Activated naive CD4-positive, alpha-beta T cell treated with anti-CD3 and anti-CD28 coated beads, Interleukin-2, amount 50 U/mL, for 24 hours (primary cell): Measurements from ENCODE around the gene ATP1A3.
"Not testable (repeated sequence)": the region's sequence is repeated elsewhere in the genome, so short reads cannot be mapped to it uniquely, and the experiment has no call there.

Experiments used
- H3K27ac Mint-ChIP-seq: one replicate; pipeline ENCODE4 v1.8.0; 2021; ENCODE audit warnings: mild to moderate bottlenecking, mixed read lengths
- H3K27me3 Mint-ChIP-seq: one replicate; pipeline ENCODE4 v1.8.0; 2021; ENCODE audit warnings: mixed read lengths
- H3K36me3 Mint-ChIP-seq: one replicate; pipeline ENCODE4 v1.8.0; 2021; ENCODE audit warnings: mixed read lengths
- H3K4me1 Mint-ChIP-seq: one replicate; pipeline ENCODE4 v1.8.0; 2021; ENCODE audit warnings: mixed read lengths
- H3K4me3 Mint-ChIP-seq: one replicate; pipeline ENCODE4 v1.8.0; 2021; ENCODE audit warnings: mild to moderate bottlenecking, mixed read lengths
- H3K9me3 Mint-ChIP-seq: one replicate; pipeline ENCODE4 v1.8.0; 2021; ENCODE audit warnings: mixed read lengths

ATP1A3 gene

GRCh38 chr19:42023121-42023942 lies 29.3 kb upstream of the ATP1A3 start:
- H3K36me3 Mint-ChIP-seq: no peaks in the 10 kb centered on the region
- no peak overlapping the region for H3K27ac Mint-ChIP-seq
- no peaks in the 10 kb centered on the region for H3K9me3 Mint-ChIP-seq

GRCh38 chr19:42022616-42023015 lies 28.6 kb upstream of the ATP1A3 start:
- Mint-ChIP-seq H3K4me1 (no peaks in the 10 kb centered on the region), H3K27me3 (no peaks in the 10 kb centered on the region), H3K9me3 (no peaks in the 10 kb centered on the region), H3K4me3 (no peak overlapping the region), H3K36me3 (no peaks in the 10 kb centered on the region), H3K27ac (no peak overlapping the region)

More at GRCh38 chr19:42023121-42023942, 29.3 kb upstream of the ATP1A3 start:
- Mint-ChIP-seq H3K4me1 (no peaks in the 10 kb centered on the region), H3K4me3 (no peak overlapping the region), H3K27me3 (no peaks in the 10 kb centered on the region)

GRCh38 chr19:42021185-42021584 lies 27.2 kb upstream of the ATP1A3 start:
- no peak overlapping the region for H3K27ac Mint-ChIP-seq
- no peak overlapping the region for H3K4me3 Mint-ChIP-seq
- H3K4me1 Mint-ChIP-seq: no peaks in the 10 kb centered on the region
- no peaks in the 10 kb centered on the region for H3K36me3 Mint-ChIP-seq
- H3K27me3 Mint-ChIP-seq: no peaks in the 10 kb centered on the region
- H3K9me3 Mint-ChIP-seq: no peaks in the 10 kb centered on the region

- Mint-ChIP-seq H3K9me3 (no peaks in the 10 kb centered on the region), H3K27ac (no peak overlapping the region), H3K36me3 (no peaks in the 10 kb centered on the region), H3K27me3 (no peaks in the 10 kb centered on the region), H3K4me1 (no peaks in the 10 kb centered on the region), H3K4me3 (no peak overlapping the region)
These were observed 24.6 kb upstream of the ATP1A3 start for GRCh38 chr19:42018503-42019193.

- Mint-ChIP-seq H3K27ac (no peak overlapping the region), H3K27me3 (no peaks in the 10 kb centered on the region), H3K9me3 (no peaks in the 10 kb centered on the region), H3K4me3 (no peak overlapping the region), H3K4me1 (no peaks in the 10 kb centered on the region), H3K36me3 (no peaks in the 10 kb centered on the region)
These were observed 23.0 kb upstream of the ATP1A3 start for GRCh38 chr19:42017040-42017439.

GRCh38 chr19:42012747-42013146 lies 18.7 kb upstream of the ATP1A3 start:
- not testable (repeated sequence) for H3K9me3 Mint-ChIP-seq, H3K36me3 Mint-ChIP-seq

GRCh38 chr19:42010245-42011126 lies 16.5 kb upstream of the ATP1A3 start:
- Mint-ChIP-seq H3K9me3 (no peaks in the 10 kb centered on the region), H3K27me3 (no peaks in the 10 kb centered on the region), H3K4me3 (no peak overlapping the region), H3K36me3 (no peaks in the 10 kb centered on the region), H3K4me1 (no peaks in the 10 kb centered on the region), H3K27ac (no peak overlapping the region)

More at GRCh38 chr19:42012747-42013146, 18.7 kb upstream of the ATP1A3 start:
- H3K4me1 Mint-ChIP-seq, H3K27ac Mint-ChIP-seq, H3K4me3 Mint-ChIP-seq, H3K27me3 Mint-ChIP-seq: not testable (repeated sequence)

- Mint-ChIP-seq H3K36me3 (no peaks in the 10 kb centered on the region), H3K27ac (no peak overlapping the region), H3K4me1 (no peaks in the 10 kb centered on the region), H3K27me3 (peaks cover 6% of the 10 kb centered on the region), H3K9me3 (no peaks in the 10 kb centered on the region), H3K4me3 (no peak overlapping the region)
These were observed 12.5 kb upstream of the ATP1A3 start for GRCh38 chr19:42006569-42006968.

GRCh38 chr19:42005504-42005903 lies 11.5 kb upstream of the ATP1A3 start:
- Mint-ChIP-seq H3K27me3 (peaks cover 13% of the 10 kb centered on the region), H3K4me1 (no peaks in the 10 kb centered on the region), H3K36me3 (no peaks in the 10 kb centered on the region), H3K4me3 (no peak overlapping the region), H3K9me3 (no peaks in the 10 kb centered on the region), H3K27ac (no peak overlapping the region)

GRCh38 chr19:42003506-42004294 lies 9.7 kb upstream of the ATP1A3 start:
- Mint-ChIP-seq H3K4me3 (no peak overlapping the region), H3K4me1 (peaks cover 5% of the 10 kb centered on the region), H3K36me3 (peaks cover 3% of the 10 kb centered on the region), H3K9me3 (no peaks in the 10 kb centered on the region), H3K27ac (no peak overlapping the region), H3K27me3 (peaks cover 23% of the 10 kb centered on the region)

GRCh38 chr19:41999878-42000208 lies 5.8 kb upstream of the ATP1A3 start:
- Mint-ChIP-seq H3K4me1 (peaks cover 30% of the 10 kb centered on the region), H3K9me3 (no peaks in the 10 kb centered on the region), H3K4me3 (no peak overlapping the region), H3K36me3 (peaks cover 5% of the 10 kb centered on the region), H3K27ac (no peak overlapping the region), H3K27me3 (peaks cover 47% of the 10 kb centered on the region)

GRCh38 chr19:41999071-41999877 lies 5.2 kb upstream of the ATP1A3 start:
- Mint-ChIP-seq H3K27me3 (peaks cover 50% of the 10 kb centered on the region), H3K4me1 (peaks cover 34% of the 10 kb centered on the region), H3K36me3 (peaks cover 5% of the 10 kb centered on the region), H3K27ac (no peak overlapping the region), H3K9me3 (no peaks in the 10 kb centered on the region), H3K4me3 (peak overlapping the region; percentile 73)

- H3K36me3 Mint-ChIP-seq: peaks cover 5% of the 10 kb centered on the region
- no peaks in the 10 kb centered on the region for H3K9me3 Mint-ChIP-seq
- H3K4me1 Mint-ChIP-seq: peaks cover 37% of the 10 kb centered on the region
- no peak overlapping the region for H3K27ac Mint-ChIP-seq
- no peak overlapping the region for H3K4me3 Mint-ChIP-seq
- H3K27me3 Mint-ChIP-seq: peaks cover 51% of the 10 kb centered on the region
These were observed 4.4 kb upstream of the ATP1A3 start for GRCh38 chr19:41998246-41999020.

- Mint-ChIP-seq H3K27me3 (peaks cover 52% of the 10 kb centered on the region), H3K9me3 (no peaks in the 10 kb centered on the region), H3K27ac (no peak overlapping the region), H3K36me3 (peaks cover 5% of the 10 kb centered on the region), H3K4me1 (peaks cover 39% of the 10 kb centered on the region), H3K4me3 (no peak overlapping the region)
These were observed 3.8 kb upstream of the ATP1A3 start for GRCh38 chr19:41997851-41998229.
